ENCODE data around the gene CNOT2.

CNOT2 gene

GRCh38 chr12:70353780-70354660 is 110.8 kb downstream of the CNOT2 start:
- H3K36me3 ChIP-seq (ENCODE audit: insufficient read depth, low read length), result peaks cover 32% of the 10 kb centered on the region
- H3K4me3 ChIP-seq, result no peak overlapping the region
- no peak overlapping the region for H3K9ac ChIP-seq (ENCODE audit: insufficient read length)
- no peaks in the 10 kb centered on the region for H3K9me3 ChIP-seq (ENCODE audit: low read depth, low read length)
- no peak overlapping the region for H3K27ac ChIP-seq
- no peak for DNase-seq (ENCODE audit: low read depth, low spot score)
- TF ChIP-seq EZH2 (IDR thresholded peaks at IDR 0.05) (no peak), FOXP2 (optimal IDR thresholded peaks at IDR 0.05; ENCODE audit: control extremely low read depth, extremely low read length, insufficient read depth) (no peak), POLR2AphosphoS5 (IDR thresholded peaks at IDR 0.05; ENCODE audit: borderline replicate concordance, low read depth, low read length) (no peak)

GRCh38 chr12:70354787-70355186 is 111.6 kb downstream of the CNOT2 start:
- H3K27ac ChIP-seq, result no peak overlapping the region
- TF ChIP-seq FOXP2 (optimal IDR thresholded peaks at IDR 0.05; ENCODE audit: control extremely low read depth, extremely low read length, insufficient read depth) (no peak), POLR2AphosphoS5 (IDR thresholded peaks at IDR 0.05; ENCODE audit: borderline replicate concordance, low read depth, low read length) (no peak), EZH2 (IDR thresholded peaks at IDR 0.05) (no peak)
- no peak for DNase-seq (ENCODE audit: low read depth, low spot score)
- no peak overlapping the region for H3K9ac ChIP-seq (ENCODE audit: insufficient read length)
- H3K36me3 ChIP-seq (ENCODE audit: insufficient read depth, low read length), result peaks cover 32% of the 10 kb centered on the region
- H3K9me3 ChIP-seq (ENCODE audit: low read depth, low read length), result no peaks in the 10 kb centered on the region
- no peak overlapping the region for H3K4me3 ChIP-seq

- no peaks in the 10 kb centered on the region for H3K9me3 ChIP-seq (ENCODE audit: low read depth, low read length)
- H3K36me3 ChIP-seq (ENCODE audit: insufficient read depth, low read length), result peaks cover 32% of the 10 kb centered on the region
- TF ChIP-seq FOXP2 (optimal IDR thresholded peaks at IDR 0.05; ENCODE audit: control extremely low read depth, extremely low read length, insufficient read depth) (no peak), EZH2 (IDR thresholded peaks at IDR 0.05) (no peak), POLR2AphosphoS5 (IDR thresholded peaks at IDR 0.05; ENCODE audit: borderline replicate concordance, low read depth, low read length) (no peak)
Measured at GRCh38 chr12:70355972-70356371, 112.7 kb downstream of the CNOT2 start.

GRCh38 chr12:70359458-70360197 is 116.4 kb downstream of the CNOT2 start:
- TF ChIP-seq FOXP2 (optimal IDR thresholded peaks at IDR 0.05; ENCODE audit: control extremely low read depth, extremely low read length, insufficient read depth) (no peak), EZH2 (IDR thresholded peaks at IDR 0.05) (no peak), POLR2AphosphoS5 (IDR thresholded peaks at IDR 0.05; ENCODE audit: borderline replicate concordance, low read depth, low read length) (no peak)
- DNase-seq (ENCODE audit: low read depth, low spot score), result no peak
- Histone ChIP-seq H3K9ac (ENCODE audit: insufficient read length) (no peak overlapping the region), H3K36me3 (ENCODE audit: insufficient read depth, low read length) (peaks cover 11% of the 10 kb centered on the region), H3K9me3 (ENCODE audit: low read depth, low read length) (no peaks in the 10 kb centered on the region), H3K27ac (peak overlapping the region; percentile 12; the same call in 1 of the 2 replicates), H3K4me3 (no peak overlapping the region)

More at GRCh38 chr12:70355972-70356371, 112.7 kb downstream of the CNOT2 start:
- no peak overlapping the region for H3K4me3 ChIP-seq
- no peak overlapping the region for H3K9ac ChIP-seq (ENCODE audit: insufficient read length)
- no peak overlapping the region for H3K27ac ChIP-seq
- no peak for DNase-seq (ENCODE audit: low read depth, low spot score)

GRCh38 chr12:70360218-70360617 is 117.0 kb downstream of the CNOT2 start:
- TF ChIP-seq POLR2AphosphoS5 (IDR thresholded peaks at IDR 0.05; ENCODE audit: borderline replicate concordance, low read depth, low read length) (no peak), FOXP2 (optimal IDR thresholded peaks at IDR 0.05; ENCODE audit: control extremely low read depth, extremely low read length, insufficient read depth) (no peak), EZH2 (IDR thresholded peaks at IDR 0.05) (no peak)
- no peak for DNase-seq (ENCODE audit: low read depth, low spot score)
- H3K9me3 ChIP-seq (ENCODE audit: low read depth, low read length), result no peaks in the 10 kb centered on the region
- H3K4me3 ChIP-seq, result no peak overlapping the region
- no peak overlapping the region for H3K9ac ChIP-seq (ENCODE audit: insufficient read length)
- H3K27ac ChIP-seq, result no peak overlapping the region
- H3K36me3 ChIP-seq (ENCODE audit: insufficient read depth, low read length), result peaks cover 5% of the 10 kb centered on the region

- TF ChIP-seq POLR2AphosphoS5 (IDR thresholded peaks at IDR 0.05; ENCODE audit: borderline replicate concordance, low read depth, low read length) (no peak), EZH2 (IDR thresholded peaks at IDR 0.05) (no peak), FOXP2 (optimal IDR thresholded peaks at IDR 0.05; ENCODE audit: control extremely low read depth, extremely low read length, insufficient read depth) (no peak)
- Histone ChIP-seq H3K9me3 (ENCODE audit: low read depth, low read length) (no peaks in the 10 kb centered on the region), H3K9ac (ENCODE audit: insufficient read length) (no peak overlapping the region), H3K27ac (no peak overlapping the region), H3K4me3 (peak overlapping the region; percentile 96), H3K36me3 (ENCODE audit: insufficient read depth, low read length) (no peaks in the 10 kb centered on the region)
- no peak for DNase-seq (ENCODE audit: low read depth, low spot score)
Measured at GRCh38 chr12:70364695-70365397, 121.6 kb downstream of the CNOT2 start.

- Histone ChIP-seq H3K9ac (ENCODE audit: insufficient read length) (peak overlapping the region; percentile 56), H3K4me3 (peak overlapping the region; percentile 96), H3K36me3 (ENCODE audit: insufficient read depth, low read length) (no peaks in the 10 kb centered on the region), H3K9me3 (ENCODE audit: low read depth, low read length) (no peaks in the 10 kb centered on the region), H3K27ac (no peak overlapping the region)
- DNase-seq (ENCODE audit: low read depth, low spot score), result no peak
- TF ChIP-seq POLR2AphosphoS5 (IDR thresholded peaks at IDR 0.05; ENCODE audit: borderline replicate concordance, low read depth, low read length) (no peak), EZH2 (IDR thresholded peaks at IDR 0.05) (no peak), FOXP2 (optimal IDR thresholded peaks at IDR 0.05; ENCODE audit: control extremely low read depth, extremely low read length, insufficient read depth) (no peak)
Measured at GRCh38 chr12:70365398-70365647, 122.1 kb downstream of the CNOT2 start.
